ENCODE measurements around the gene MPND. TPM values are rescaled to one million over a fixed set of nuclear protein-coding genes. Genes with fewer than 3 reads are reported as not detected.

Gene MPND
- total and polyA plus RNA-seq, 10 of the 15 experiments (the other 5 are each of a cell fraction or from before 2014, with no cell fraction given) = 0.79 to 18.3 (median 6.0) TPM

- H3K9me3 ChIP-seq (replicated peaks; ENCODE audit: control insufficient read depth, insufficient read depth, low read length) = no peaks in the 10 kb centered on the region
- no peaks in the 10 kb centered on the region for H3K27me3 ChIP-seq (replicated peaks in 1 of 2; ENCODE audit: control insufficient read depth in 2 of 2, insufficient read depth in 2 of 2, low read length in 1 of 2)
- ChIA-PET POLR2A (no interaction called here), RAD21 (ENCODE audit: unreplicated experiment) (no interaction called here), CTCF (no interaction called here), SMC1A (ENCODE audit: uncharacterized antibody, unreplicated experiment) (no interaction called here)
- intact Hi-C loops (cut with micrococcal nuclease; ENCODE audit: unreplicated experiment) = no loop called here
- H3K4me2 ChIP-seq (ENCODE audit: control insufficient read depth, insufficient read depth) = no peak overlapping the region
- no peak overlapping the region for H3K27ac ChIP-seq (ENCODE audit: control insufficient read depth, insufficient read depth)
- in situ Hi-C loops (cut with MboI) = no loop called here
- BruUV-seq (replicated peaks) = no TSS peak
- no peak overlapping the region for H2AFZ ChIP-seq (ENCODE audit: control insufficient read depth, low read depth, low read length)
- no peaks in the 10 kb centered on the region for H4K20me1 ChIP-seq (ENCODE audit: control insufficient read depth, insufficient read depth)
- no peaks in the 10 kb centered on the region for H3K36me3 ChIP-seq (ENCODE audit: control insufficient read depth in 2 of 2, insufficient read depth in 2 of 2, low read length in 1 of 2)
- DNase-seq (ENCODE audit: low read depth, low spot score) (no peak), ATAC-seq (no peak), FAIRE-seq (no peak)
- H3K4me3 ChIP-seq = no peak overlapping the region
- no peaks in the 10 kb centered on the region for H3K79me2 ChIP-seq (ENCODE audit: control insufficient read depth, insufficient read depth, low read length)
- no peaks in the 10 kb centered on the region for H3K4me1 ChIP-seq (ENCODE audit: control insufficient read depth, insufficient read depth, low read length)
- WGBS (ENCODE audit: insufficient coverage, insufficient replicate concordance, low lambda C conversion rate, missing lambda C conversion rate) = 64% methylated on average over 9 of the region's 10 CpGs
- H3K9ac ChIP-seq (ENCODE audit: control insufficient read depth, insufficient read depth, low read length) = no peak overlapping the region
- no peak for TF ChIP-seq CREM (IDR thresholded peaks at IDR 0.05; ENCODE audit: low read depth)
- TF ChIP-seq FOXK2 (IDR thresholded peaks at IDR 0.05) = no peak
- TF ChIP-seq, protein P1, sequence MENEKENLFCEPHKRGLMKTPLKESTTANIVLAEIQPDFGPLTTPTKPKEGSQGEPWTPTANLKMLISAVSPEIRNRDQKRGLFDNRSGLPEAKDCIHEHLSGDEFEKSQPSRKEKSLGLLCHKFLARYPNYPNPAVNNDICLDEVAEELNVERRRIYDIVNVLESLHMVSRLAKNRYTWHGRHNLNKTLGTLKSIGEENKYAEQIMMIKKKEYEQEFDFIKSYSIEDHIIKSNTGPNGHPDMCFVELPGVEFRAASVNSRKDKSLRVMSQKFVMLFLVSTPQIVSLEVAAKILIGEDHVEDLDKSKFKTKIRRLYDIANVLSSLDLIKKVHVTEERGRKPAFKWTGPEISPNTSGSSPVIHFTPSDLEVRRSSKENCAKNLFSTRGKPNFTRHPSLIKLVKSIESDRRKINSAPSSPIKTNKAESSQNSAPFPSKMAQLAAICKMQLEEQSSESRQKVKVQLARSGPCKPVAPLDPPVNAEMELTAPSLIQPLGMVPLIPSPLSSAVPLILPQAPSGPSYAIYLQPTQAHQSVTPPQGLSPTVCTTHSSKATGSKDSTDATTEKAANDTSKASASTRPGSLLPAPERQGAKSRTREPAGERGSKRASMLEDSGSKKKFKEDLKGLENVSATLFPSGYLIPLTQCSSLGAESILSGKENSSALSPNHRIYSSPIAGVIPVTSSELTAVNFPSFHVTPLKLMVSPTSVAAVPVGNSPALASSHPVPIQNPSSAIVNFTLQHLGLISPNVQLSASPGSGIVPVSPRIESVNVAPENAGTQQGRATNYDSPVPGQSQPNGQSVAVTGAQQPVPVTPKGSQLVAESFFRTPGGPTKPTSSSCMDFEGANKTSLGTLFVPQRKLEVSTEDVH (IDR thresholded peaks at IDR 0.05; ENCODE audit: low read depth, partially characterized antibody) = no peak
- no peak for TF ChIP-seq YBX1 (IDR thresholded peaks at IDR 0.05)
- TF ChIP-seq, protein P2, sequence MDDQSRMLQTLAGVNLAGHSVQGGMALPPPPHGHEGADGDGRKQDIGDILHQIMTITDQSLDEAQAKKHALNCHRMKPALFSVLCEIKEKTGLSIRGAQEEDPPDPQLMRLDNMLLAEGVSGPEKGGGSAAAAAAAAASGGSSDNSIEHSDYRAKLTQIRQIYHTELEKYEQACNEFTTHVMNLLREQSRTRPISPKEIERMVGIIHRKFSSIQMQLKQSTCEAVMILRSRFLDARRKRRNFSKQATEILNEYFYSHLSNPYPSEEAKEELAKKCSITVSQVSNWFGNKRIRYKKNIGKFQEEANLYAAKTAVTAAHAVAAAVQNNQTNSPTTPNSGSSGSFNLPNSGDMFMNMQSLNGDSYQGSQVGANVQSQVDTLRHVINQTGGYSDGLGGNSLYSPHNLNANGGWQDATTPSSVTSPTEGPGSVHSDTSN (IDR thresholded peaks at IDR 0.05; ENCODE audit: insufficient replicate concordance, low read depth, low read length) = no peak
- no peak for TF ChIP-seq MLLT1 (IDR thresholded peaks at IDR 0.05)
- TF ChIP-seq, protein P3, sequence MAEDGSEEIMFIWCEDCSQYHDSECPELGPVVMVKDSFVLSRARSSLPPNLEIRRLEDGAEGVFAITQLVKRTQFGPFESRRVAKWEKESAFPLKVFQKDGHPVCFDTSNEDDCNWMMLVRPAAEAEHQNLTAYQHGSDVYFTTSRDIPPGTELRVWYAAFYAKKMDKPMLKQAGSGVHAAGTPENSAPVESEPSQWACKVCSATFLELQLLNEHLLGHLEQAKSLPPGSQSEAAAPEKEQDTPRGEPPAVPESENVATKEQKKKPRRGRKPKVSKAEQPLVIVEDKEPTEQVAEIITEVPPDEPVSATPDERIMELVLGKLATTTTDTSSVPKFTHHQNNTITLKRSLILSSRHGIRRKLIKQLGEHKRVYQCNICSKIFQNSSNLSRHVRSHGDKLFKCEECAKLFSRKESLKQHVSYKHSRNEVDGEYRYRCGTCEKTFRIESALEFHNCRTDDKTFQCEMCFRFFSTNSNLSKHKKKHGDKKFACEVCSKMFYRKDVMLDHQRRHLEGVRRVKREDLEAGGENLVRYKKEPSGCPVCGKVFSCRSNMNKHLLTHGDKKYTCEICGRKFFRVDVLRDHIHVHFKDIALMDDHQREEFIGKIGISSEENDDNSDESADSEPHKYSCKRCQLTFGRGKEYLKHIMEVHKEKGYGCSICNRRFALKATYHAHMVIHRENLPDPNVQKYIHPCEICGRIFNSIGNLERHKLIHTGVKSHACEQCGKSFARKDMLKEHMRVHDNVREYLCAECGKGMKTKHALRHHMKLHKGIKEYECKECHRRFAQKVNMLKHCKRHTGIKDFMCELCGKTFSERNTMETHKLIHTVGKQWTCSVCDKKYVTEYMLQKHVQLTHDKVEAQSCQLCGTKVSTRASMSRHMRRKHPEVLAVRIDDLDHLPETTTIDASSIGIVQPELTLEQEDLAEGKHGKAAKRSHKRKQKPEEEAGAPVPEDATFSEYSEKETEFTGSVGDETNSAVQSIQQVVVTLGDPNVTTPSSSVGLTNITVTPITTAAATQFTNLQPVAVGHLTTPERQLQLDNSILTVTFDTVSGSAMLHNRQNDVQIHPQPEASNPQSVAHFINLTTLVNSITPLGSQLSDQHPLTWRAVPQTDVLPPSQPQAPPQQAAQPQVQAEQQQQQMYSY (CRISPR knock-in tag; IDR thresholded peaks at IDR 0.05) = no peak
- TF ChIP-seq, protein P4, sequence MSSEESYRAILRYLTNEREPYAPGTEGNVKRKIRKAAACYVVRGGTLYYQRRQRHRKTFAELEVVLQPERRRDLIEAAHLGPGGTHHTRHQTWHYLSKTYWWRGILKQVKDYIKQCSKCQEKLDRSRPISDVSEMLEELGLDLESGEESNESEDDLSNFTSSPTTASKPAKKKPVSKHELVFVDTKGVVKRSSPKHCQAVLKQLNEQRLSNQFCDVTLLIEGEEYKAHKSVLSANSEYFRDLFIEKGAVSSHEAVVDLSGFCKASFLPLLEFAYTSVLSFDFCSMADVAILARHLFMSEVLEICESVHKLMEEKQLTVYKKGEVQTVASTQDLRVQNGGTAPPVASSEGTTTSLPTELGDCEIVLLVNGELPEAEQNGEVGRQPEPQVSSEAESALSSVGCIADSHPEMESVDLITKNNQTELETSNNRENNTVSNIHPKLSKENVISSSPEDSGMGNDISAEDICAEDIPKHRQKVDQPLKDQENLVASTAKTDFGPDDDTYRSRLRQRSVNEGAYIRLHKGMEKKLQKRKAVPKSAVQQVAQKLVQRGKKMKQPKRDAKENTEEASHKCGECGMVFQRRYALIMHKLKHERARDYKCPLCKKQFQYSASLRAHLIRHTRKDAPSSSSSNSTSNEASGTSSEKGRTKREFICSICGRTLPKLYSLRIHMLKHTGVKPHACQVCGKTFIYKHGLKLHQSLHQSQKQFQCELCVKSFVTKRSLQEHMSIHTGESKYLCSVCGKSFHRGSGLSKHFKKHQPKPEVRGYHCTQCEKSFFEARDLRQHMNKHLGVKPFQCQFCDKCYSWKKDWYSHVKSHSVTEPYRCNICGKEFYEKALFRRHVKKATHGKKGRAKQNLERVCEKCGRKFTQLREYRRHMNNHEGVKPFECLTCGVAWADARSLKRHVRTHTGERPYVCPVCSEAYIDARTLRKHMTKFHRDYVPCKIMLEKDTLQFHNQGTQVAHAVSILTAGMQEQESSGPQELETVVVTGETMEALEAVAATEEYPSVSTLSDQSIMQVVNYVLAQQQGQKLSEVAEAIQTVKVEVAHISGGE (CRISPR knock-in tag; IDR thresholded peaks at IDR 0.05) = no peak
- TF ChIP-seq GABPA (IDR thresholded peaks at IDR 0.05; ENCODE audit: low read depth) = no peak
- no peak for TF ChIP-seq LARP7 (IDR thresholded peaks at IDR 0.05)
- no peak for TF ChIP-seq RUNX3 (IDR thresholded peaks at IDR 0.05; ENCODE audit: low read length)
Measured at GRCh38 chr19:4294389-4294788, 49.0 kb upstream of the MPND start.

Data from GM12878 (cell line).